ENCODE measurements around the gene BRSK1.
A peak's percentile ranks its signal among the peaks of the same experiment; 100 is the strongest.

The BRSK1 gene

DNA sequence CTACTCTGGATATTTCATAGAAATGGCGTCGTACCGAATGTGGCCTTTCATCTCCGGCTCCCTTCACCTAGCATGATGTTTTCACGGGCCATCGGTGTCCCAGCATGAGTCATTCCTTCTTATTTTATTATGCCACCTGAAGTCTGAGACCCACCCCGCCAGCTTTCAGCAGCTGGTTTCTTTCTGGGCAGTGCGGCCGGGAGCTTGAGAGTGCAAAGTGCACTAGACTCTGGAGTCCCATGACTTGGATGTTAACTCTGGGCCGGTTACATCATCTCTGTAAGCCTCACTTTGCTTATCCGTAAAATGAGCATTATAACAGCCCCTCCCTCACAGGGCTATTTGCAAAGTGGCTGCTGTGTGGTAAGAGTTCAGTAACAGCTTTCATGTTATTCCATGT lies 50.1 kb downstream of the BRSK1 start:
- no peaks in the 10 kb centered on the region for H3K36me3 ChIP-seq (ENCODE audit: insufficient read depth, low read length)
- no peak overlapping the region for H3K27ac ChIP-seq
- H3K4me3 ChIP-seq = no peak overlapping the region
- no peak for TF ChIP-seq POLR2AphosphoS5 (IDR thresholded peaks at IDR 0.05; ENCODE audit: borderline replicate concordance, low read depth, low read length)
- no peak for TF ChIP-seq FOXP2 (optimal IDR thresholded peaks at IDR 0.05; ENCODE audit: control extremely low read depth, extremely low read length, insufficient read depth)
- TF ChIP-seq EZH2 (IDR thresholded peaks at IDR 0.05) = no peak
- H3K9ac ChIP-seq (ENCODE audit: insufficient read length) = no peak overlapping the region
- H3K9me3 ChIP-seq (ENCODE audit: low read depth, low read length) = no peaks in the 10 kb centered on the region
- DNase-seq (ENCODE audit: low read depth, low spot score) = no peak

- Histone ChIP-seq H3K9ac (ENCODE audit: insufficient read length) (no peak overlapping the region), H3K4me3 (no peak overlapping the region), H3K9me3 (ENCODE audit: low read depth, low read length) (no peaks in the 10 kb centered on the region), H3K27ac (no peak overlapping the region), H3K36me3 (ENCODE audit: insufficient read depth, low read length) (no peaks in the 10 kb centered on the region)
- DNase-seq (ENCODE audit: low read depth, low spot score) = no peak
- no peak for TF ChIP-seq FOXP2 (optimal IDR thresholded peaks at IDR 0.05; ENCODE audit: control extremely low read depth, extremely low read length, insufficient read depth)
- no peak for TF ChIP-seq POLR2AphosphoS5 (IDR thresholded peaks at IDR 0.05; ENCODE audit: borderline replicate concordance, low read depth, low read length)
- no peak for TF ChIP-seq EZH2 (IDR thresholded peaks at IDR 0.05)
These were observed 52.3 kb downstream of the BRSK1 start for GRCh38 chr19:55336101-55336500.

GRCh38 chr19:55339105-55339888 lies 55.5 kb downstream of the BRSK1 start, which contains the start of gene KMT5C:
Gene KMT5C (plus strand): TSS chr19:55339876. CDS start chr19:55341937, 2,061 bp downstream.
- peak; percentile 100 for DNase-seq (ENCODE audit: low read depth, low spot score)
- Histone ChIP-seq H3K4me3 (peak within 1 kb of the TSS; percentile 85), H3K9ac (ENCODE audit: insufficient read length) (peak within 1 kb of the TSS; percentile 86), H3K36me3 (ENCODE audit: insufficient read depth, low read length) (no peaks in the 10 kb centered on the region; the same call in 1 of the 2 replicates), H3K9me3 (ENCODE audit: low read depth, low read length) (no peaks in the 10 kb centered on the region), H3K27ac (peak within 1 kb of the TSS; percentile 78)
- TF ChIP-seq FOXP2 (optimal IDR thresholded peaks at IDR 0.05; ENCODE audit: control extremely low read depth, extremely low read length, insufficient read depth) (peak; percentile 47), POLR2AphosphoS5 (IDR thresholded peaks at IDR 0.05; ENCODE audit: borderline replicate concordance, low read depth, low read length) (peak; percentile 44), EZH2 (IDR thresholded peaks at IDR 0.05) (no peak)

DNA sequence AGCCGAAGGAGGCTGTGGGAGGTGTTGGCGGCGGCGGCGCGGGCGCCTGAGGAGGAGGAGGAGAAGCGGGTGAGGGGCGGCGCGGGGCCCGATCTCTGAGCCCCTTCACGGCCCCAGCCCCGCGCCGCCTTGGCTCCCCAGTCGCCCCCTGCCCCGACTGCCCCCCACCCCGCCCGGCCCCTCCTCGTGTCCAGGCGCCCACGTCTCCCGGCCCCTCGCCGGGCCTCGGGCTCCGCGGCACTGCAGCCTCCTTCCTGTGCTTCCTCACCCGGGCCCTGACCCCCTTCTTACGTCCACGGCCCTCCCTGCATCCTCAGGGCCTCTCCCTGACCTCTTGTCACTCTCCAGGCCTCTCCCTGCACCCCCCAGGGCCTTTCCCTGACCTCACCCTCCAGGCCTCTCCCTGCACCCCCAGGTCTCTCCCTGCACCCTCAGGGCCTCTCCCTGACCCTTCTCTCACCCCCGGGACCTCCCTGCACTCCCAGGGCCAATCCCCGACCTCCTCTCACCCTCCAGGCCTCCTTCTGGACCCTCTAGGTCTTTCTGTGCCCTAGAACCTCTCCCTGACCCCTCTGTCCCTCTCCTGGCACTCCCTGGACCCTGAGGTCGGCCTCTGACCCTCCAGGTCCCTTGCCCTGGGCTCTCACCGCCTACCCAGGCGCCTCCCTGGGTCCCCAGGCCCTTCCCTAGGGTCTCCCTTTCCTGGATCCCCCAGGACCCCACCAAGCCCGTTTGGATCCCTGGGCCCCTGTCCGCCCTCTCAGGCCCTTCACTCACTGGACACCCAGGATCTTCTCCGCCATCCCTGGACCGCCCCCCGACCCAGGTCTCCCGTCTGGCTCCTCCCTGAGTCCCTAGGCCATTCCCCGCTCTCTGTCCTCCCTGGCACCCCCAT lies 56.3 kb downstream of the BRSK1 start:
- no peak for DNase-seq (ENCODE audit: low read depth, low spot score)
- peak overlapping the region; percentile 65 for H3K27ac ChIP-seq
- no peaks in the 10 kb centered on the region; the same call in 1 of the 2 replicates for H3K36me3 ChIP-seq (ENCODE audit: insufficient read depth, low read length)
- TF ChIP-seq POLR2AphosphoS5 (IDR thresholded peaks at IDR 0.05; ENCODE audit: borderline replicate concordance, low read depth, low read length) (peak; percentile 76), EZH2 (IDR thresholded peaks at IDR 0.05) (no peak)
- no peaks in the 10 kb centered on the region for H3K9me3 ChIP-seq (ENCODE audit: low read depth, low read length)
- peak overlapping the region; percentile 81 for H3K4me3 ChIP-seq
- peak overlapping the region; percentile 86 for H3K9ac ChIP-seq (ENCODE audit: insufficient read length)

- Histone ChIP-seq H3K36me3 (ENCODE audit: insufficient read depth, low read length) (no peaks in the 10 kb centered on the region; the same call in 1 of the 2 replicates), H3K9ac (ENCODE audit: insufficient read length) (peak overlapping the region; percentile 86), H3K27ac (no peak overlapping the region), H3K9me3 (ENCODE audit: low read depth, low read length) (no peaks in the 10 kb centered on the region), H3K4me3 (peak overlapping the region; percentile 81)
- TF ChIP-seq FOXP2 (optimal IDR thresholded peaks at IDR 0.05; ENCODE audit: control extremely low read depth, extremely low read length, insufficient read depth) = no peak
- TF ChIP-seq EZH2 (IDR thresholded peaks at IDR 0.05) = no peak
- TF ChIP-seq POLR2AphosphoS5 (IDR thresholded peaks at IDR 0.05; ENCODE audit: borderline replicate concordance, low read depth, low read length) = no peak; the same call in 1 of the 2 replicates
- DNase-seq (ENCODE audit: low read depth, low spot score) = no peak
These were observed 57.0 kb downstream of the BRSK1 start for GRCh38 chr19:55340784-55341147.

GRCh38 chr19:55341171-55341588 lies 57.4 kb downstream of the BRSK1 start:
- DNase-seq (ENCODE audit: low read depth, low spot score) = no peak
- no peak for TF ChIP-seq EZH2 (IDR thresholded peaks at IDR 0.05)
- TF ChIP-seq FOXP2 (optimal IDR thresholded peaks at IDR 0.05; ENCODE audit: control extremely low read depth, extremely low read length, insufficient read depth) = no peak
- TF ChIP-seq POLR2AphosphoS5 (IDR thresholded peaks at IDR 0.05; ENCODE audit: borderline replicate concordance, low read depth, low read length) = no peak; the same call in 1 of the 2 replicates
- Histone ChIP-seq H3K9ac (ENCODE audit: insufficient read length) (peak overlapping the region; percentile 86), H3K9me3 (ENCODE audit: low read depth, low read length) (no peaks in the 10 kb centered on the region), H3K27ac (no peak overlapping the region), H3K36me3 (ENCODE audit: insufficient read depth, low read length) (no peaks in the 10 kb centered on the region; the same call in 1 of the 2 replicates), H3K4me3 (peak overlapping the region; percentile 81)

DNA sequence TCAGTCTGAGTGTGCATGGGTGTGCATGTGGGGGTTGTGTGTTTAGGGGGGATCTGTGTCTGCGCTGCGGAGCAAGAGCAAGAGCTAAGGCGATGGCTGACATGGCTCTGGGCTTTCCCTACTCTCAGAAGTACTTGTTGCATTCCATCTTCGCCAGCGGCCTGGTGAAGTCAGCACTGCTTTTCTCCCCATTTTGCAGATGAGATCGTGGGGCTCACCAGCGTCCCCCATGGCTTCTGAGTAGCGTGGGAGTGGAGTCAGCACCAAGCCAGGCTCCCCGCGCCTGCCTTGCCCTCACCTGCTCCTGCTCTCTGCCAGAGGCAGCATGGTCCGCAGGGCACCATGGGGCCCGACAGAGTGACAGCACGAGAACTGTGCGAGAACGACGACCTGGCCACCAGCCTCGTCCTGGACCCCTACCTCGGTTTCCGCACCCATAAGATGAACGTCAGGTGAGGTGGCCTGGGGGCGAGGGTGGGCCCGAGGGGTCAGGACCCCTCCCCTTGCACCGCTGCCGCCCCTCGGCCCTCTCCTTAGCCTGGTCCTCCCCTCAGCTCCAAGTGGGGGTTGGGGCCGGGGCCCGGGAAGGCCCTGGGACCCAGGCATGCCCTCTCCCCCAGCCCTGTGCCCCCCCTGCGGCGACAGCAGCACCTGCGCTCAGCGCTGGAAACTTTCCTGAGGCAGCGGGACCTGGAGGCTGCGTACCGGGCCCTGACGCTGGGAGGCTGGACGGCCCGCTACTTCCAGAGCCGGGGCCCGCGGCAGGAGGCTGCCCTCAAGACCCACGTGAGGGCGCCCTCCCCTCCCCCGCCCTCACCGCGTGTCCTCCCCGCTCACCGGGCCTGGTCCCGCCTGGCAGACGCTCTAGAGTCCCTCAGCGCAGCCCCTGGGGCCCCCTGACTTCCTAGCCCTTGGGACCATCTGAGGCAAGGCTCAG lies 58.1 kb downstream of the BRSK1 start:
- DNase-seq (ENCODE audit: low read depth, low spot score) = no peak
- H3K36me3 ChIP-seq (ENCODE audit: insufficient read depth, low read length) = no peaks in the 10 kb centered on the region; the same call in 1 of the 2 replicates
- H3K9me3 ChIP-seq (ENCODE audit: low read depth, low read length) = no peaks in the 10 kb centered on the region
- TF ChIP-seq FOXP2 (optimal IDR thresholded peaks at IDR 0.05; ENCODE audit: control extremely low read depth, extremely low read length, insufficient read depth) (no peak), EZH2 (IDR thresholded peaks at IDR 0.05) (no peak), POLR2AphosphoS5 (IDR thresholded peaks at IDR 0.05; ENCODE audit: borderline replicate concordance, low read depth, low read length) (no peak)
- no peak overlapping the region for H3K27ac ChIP-seq
- H3K4me3 ChIP-seq = peak overlapping the region; percentile 81
- no peak overlapping the region for H3K9ac ChIP-seq (ENCODE audit: insufficient read length)

Measured in SK-N-MC (cell line).